ENCODE measurements around the gene PABPN1. TPM values are rescaled to one million over a fixed set of nuclear protein-coding genes. Genes with fewer than 3 reads are reported as not detected.

PABPN1 gene
- total and polyA plus RNA-seq, 2 of the 13 experiments (the other 11 are each of a cell fraction or from before 2014, with no cell fraction given), result 233 to 524 TPM

DNA sequence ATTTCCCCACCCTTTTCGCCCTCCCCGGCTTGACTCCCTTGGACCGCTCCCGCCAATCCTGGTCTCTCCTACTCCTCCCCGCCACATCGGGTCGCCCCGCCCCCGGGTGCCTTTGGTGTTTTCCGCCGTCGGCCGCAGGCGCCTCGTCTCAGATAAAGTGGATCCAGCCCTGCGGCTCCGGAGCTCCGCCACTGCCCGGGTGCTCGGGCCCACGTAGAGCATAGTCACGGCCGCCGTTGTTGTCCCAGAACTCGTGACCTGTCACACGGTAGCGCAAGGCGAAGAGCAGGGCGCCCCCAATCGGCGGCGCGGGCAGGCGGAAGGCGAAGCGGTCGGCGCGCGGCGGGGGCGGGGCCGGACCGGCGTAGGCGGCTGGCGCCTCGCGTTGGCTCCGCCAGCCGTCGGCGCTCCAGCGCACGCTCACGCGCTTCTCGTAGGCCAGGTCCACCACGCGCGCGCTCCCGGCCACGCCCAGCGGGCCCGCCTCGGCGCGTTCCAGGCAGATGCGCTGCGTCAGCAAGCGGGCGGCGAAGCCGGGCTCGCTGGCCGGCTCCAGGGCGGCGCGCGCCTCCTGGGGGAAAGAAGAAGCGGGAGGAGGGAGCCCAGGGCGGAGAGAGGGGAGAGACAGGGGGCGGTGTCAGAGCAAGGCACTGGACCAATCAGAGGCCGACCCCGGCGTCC, 19.8 kb upstream of the PABPN1 start (continued):
- TF ChIP-seq NFYC (CRISPR knock-in tag; IDR thresholded peaks at IDR 0.05) (peak; percentile 82), NFATC3 (CRISPR knock-in tag; IDR thresholded peaks at IDR 0.05) (peak; percentile 33; the same call in 1 of the 2 replicates), ZNF552 (CRISPR knock-in tag; IDR thresholded peaks at IDR 0.05; ENCODE audit: borderline replicate concordance) (no peak), PHF21A (CRISPR knock-in tag; IDR thresholded peaks at IDR 0.05) (no peak), ZNF446 (CRISPR knock-in tag; IDR thresholded peaks at IDR 0.05) (0 out of 2 replicates have a peak, but pooled peaks have one; percentile 5), GTF3A (CRISPR knock-in tag; conservative IDR thresholded peaks at IDR 0.05) (no peak), FOXA3 (CRISPR knock-in tag; IDR thresholded peaks at IDR 0.05) (peak; percentile 81), ZNF484 (CRISPR knock-in tag; IDR thresholded peaks at IDR 0.05; ENCODE audit: borderline replicate concordance, low read depth) (no peak), ZNF678 (CRISPR knock-in tag; IDR thresholded peaks at IDR 0.05) (no peak), ZNF709 (CRISPR knock-in tag; IDR thresholded peaks at IDR 0.05) (no peak; the same call in 1 of the 2 replicates), POLR2AphosphoS2 (IDR thresholded peaks at IDR 0.05; ENCODE audit: low read depth, low read length) (peak; percentile 75; the same call in 1 of the 2 replicates), ZNF225 (CRISPR knock-in tag; IDR thresholded peaks at IDR 0.05) (no peak), TOE1 (CRISPR knock-in tag; IDR thresholded peaks at IDR 0.05) (peak; percentile 22; the same call in 1 of the 2 replicates), MAZ (IDR thresholded peaks at IDR 0.05; ENCODE audit: borderline replicate concordance, low read depth, low read length) (peak; percentile 94), MAZ (CRISPR knock-in tag; IDR thresholded peaks at IDR 0.05; ENCODE audit: low read depth) (peak; percentile 99), ZKSCAN1 (IDR thresholded peaks at IDR 0.05; ENCODE audit: low read length) (no peak; the same call in none of the 2 replicates)
- TF ChIP-seq, protein P1, sequence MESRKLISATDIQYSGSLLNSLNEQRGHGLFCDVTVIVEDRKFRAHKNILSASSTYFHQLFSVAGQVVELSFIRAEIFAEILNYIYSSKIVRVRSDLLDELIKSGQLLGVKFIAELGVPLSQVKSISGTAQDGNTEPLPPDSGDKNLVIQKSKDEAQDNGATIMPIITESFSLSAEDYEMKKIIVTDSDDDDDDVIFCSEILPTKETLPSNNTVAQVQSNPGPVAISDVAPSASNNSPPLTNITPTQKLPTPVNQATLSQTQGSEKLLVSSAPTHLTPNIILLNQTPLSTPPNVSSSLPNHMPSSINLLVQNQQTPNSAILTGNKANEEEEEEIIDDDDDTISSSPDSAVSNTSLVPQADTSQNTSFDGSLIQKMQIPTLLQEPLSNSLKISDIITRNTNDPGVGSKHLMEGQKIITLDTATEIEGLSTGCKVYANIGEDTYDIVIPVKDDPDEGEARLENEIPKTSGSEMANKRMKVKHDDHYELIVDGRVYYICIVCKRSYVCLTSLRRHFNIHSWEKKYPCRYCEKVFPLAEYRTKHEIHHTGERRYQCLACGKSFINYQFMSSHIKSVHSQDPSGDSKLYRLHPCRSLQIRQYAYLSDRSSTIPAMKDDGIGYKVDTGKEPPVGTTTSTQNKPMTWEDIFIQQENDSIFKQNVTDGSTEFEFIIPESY (CRISPR knock-in tag; IDR thresholded peaks at IDR 0.05), result peak; percentile 82
- TF ChIP-seq, protein P2, sequence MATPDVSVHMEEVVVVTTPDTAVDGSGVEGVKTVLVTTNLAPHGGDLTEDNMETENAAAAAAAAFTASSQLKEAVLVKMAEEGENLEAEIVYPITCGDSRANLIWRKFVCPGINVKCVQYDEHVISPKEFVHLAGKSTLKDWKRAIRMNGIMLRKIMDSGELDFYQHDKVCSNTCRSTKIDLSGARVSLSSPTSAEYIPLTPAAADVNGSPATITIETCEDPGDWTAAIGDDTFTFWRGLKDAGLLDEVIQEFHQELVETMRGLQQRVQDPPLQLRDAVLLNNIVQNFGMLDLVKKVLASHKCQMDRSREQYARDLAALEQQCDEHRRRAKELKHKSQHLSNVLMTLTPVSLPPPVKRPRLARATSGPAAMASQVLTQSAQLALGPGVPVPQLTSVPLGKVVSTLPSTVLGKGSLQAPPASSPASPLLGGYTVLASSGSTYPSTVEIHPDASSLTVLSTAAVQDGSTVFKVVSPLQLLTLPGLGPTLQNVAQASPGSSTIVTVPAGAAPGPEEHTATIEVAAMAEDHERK (CRISPR knock-in tag; IDR thresholded peaks at IDR 0.05; ENCODE audit: low read depth), result peak; percentile 89
- TF ChIP-seq, protein P3, sequence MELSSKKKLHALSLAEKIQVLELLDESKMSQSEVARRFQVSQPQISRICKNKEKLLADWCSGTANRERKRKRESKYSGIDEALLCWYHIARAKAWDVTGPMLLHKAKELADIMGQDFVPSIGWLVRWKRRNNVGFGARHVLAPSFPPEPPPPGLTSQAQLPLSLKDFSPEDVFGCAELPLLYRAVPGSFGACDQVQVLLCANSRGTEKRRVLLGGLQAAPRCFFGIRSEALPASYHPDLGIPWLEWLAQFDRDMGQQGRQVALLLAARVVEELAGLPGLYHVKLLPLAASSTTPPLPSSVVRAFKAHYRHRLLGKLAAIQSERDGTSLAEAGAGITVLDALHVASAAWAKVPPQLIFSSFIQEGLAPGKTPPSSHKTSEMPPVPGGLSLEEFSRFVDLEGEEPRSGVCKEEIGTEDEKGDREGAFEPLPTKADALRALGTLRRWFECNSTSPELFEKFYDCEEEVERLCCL (CRISPR knock-in tag; IDR thresholded peaks at IDR 0.05; ENCODE audit: borderline replicate concordance), result no peak
- TF ChIP-seq, protein P4, sequence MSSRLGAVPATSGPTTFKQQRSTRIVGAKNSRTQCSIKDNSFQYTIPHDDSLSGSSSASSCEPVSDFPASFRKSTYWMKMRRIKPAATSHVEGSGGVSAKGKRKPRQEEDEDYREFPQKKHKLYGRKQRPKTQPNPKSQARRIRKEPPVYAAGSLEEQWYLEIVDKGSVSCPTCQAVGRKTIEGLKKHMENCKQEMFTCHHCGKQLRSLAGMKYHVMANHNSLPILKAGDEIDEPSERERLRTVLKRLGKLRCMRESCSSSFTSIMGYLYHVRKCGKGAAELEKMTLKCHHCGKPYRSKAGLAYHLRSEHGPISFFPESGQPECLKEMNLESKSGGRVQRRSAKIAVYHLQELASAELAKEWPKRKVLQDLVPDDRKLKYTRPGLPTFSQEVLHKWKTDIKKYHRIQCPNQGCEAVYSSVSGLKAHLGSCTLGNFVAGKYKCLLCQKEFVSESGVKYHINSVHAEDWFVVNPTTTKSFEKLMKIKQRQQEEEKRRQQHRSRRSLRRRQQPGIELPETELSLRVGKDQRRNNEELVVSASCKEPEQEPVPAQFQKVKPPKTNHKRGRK (CRISPR knock-in tag; IDR thresholded peaks at IDR 0.05), result no peak
- TF ChIP-seq, protein P5, sequence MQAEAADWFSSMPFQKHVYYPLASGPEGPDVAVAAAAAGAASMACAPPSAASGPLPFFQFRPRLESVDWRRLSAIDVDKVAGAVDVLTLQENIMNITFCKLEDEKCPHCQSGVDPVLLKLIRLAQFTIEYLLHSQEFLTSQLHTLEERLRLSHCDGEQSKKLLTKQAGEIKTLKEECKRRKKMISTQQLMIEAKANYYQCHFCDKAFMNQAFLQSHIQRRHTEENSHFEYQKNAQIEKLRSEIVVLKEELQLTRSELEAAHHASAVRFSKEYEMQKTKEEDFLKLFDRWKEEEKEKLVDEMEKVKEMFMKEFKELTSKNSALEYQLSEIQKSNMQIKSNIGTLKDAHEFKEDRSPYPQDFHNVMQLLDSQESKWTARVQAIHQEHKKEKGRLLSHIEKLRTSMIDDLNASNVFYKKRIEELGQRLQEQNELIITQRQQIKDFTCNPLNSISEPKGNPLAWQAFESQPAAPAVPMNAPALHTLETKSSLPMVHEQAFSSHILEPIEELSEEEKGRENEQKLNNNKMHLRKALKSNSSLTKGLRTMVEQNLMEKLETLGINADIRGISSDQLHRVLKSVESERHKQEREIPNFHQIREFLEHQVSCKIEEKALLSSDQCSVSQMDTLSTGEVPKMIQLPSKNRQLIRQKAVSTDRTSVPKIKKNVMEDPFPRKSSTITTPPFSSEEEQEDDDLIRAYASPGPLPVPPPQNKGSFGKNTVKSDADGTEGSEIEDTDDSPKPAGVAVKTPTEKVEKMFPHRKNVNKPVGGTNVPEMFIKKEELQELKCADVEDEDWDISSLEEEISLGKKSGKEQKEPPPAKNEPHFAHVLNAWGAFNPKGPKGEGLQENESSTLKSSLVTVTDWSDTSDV (CRISPR knock-in tag; IDR thresholded peaks at IDR 0.05), result peak; percentile 16; the same call in 1 of the 2 replicates
